Lower lobe of right lung (tissue), 2 donors: Measurements from ENCODE around the gene UBAP1. TPM values are rescaled to one million over a fixed set of nuclear protein-coding genes. Genes with fewer than 3 reads are reported as not detected.
"Not testable (repeated sequence)": the region's sequence is repeated elsewhere in the genome, so short reads cannot be mapped to it uniquely, and the experiment has no call there.

Experiments
- ATAC-seq, 2 donors: fragments of 200-7000 bp; cut with Tn5 transposase; one replicate each; pipeline ENCODE4 v1.9.1; 2020 to 2022; ENCODE audit warnings: mild to moderate bottlenecking in 2 of 2, moderate library complexity in 2 of 2
- DNase-seq: peaks from one replicate; pipeline ENCODE4 v3.0.0-alpha.2; 2020
- H3K27ac ChIP-seq: fragments of 200-600 bp; one replicate; pipeline ENCODE4 v1.8.0; 2022
- H3K27me3 ChIP-seq: fragments of 200-600 bp; one replicate; pipeline ENCODE4 v1.8.0; 2022; ENCODE audit warnings: low read depth
- H3K36me3 ChIP-seq: fragments of 200-600 bp; one replicate; pipeline ENCODE4 v1.8.0; 2022; ENCODE audit warnings: mild to moderate bottlenecking
- H3K4me1 ChIP-seq: fragments of 200-600 bp; one replicate; pipeline ENCODE4 v1.8.0; 2022
- H3K4me3 ChIP-seq: fragments of 200-600 bp; one replicate; pipeline ENCODE4 v1.8.0; 2022; ENCODE audit warnings: mild to moderate bottlenecking
- H3K9me3 ChIP-seq: fragments of 200-600 bp; one replicate; pipeline ENCODE4 v1.8.0; 2022
- CTCF ChIP-seq: fragments of 200-600 bp; IDR thresholded peaks from one replicate; pipeline ENCODE4 v1.8.0; 2022; ENCODE audit warnings: antibody characterized with exemption, mild to moderate bottlenecking
- intact Hi-C: fragments of 100-400 bp; cut with DNase I; formaldehyde crosslinking; loops from one replicate; pipeline ENCODE4 v1.11.0; 2022
- total RNA-seq: library from RNA; stranded (reverse); fragmentation: NEBNext Ultra II Directional; extraction: Animal tissue kit (Norgen Biotek cat#: 25700); gene quantifications from one replicate; pipeline ENCODE4 v1.2.1, GENCODE V29; 2021
- donor health status: DM: no; HTN: yes; CAD: no; lungs with severe emphysema.

Gene UBAP1
- total RNA-seq, 1 donor from 2014 or later, result 47.0 TPM

- H3K9me3 ChIP-seq, result no peaks in the 10 kb centered on the region
- peak overlapping the region; percentile 95 for H3K27ac ChIP-seq
- ATAC-seq (peak; percentile 73 to 77), DNase-seq (no peak)
- peaks cover 15% of the 10 kb centered on the region for H3K4me1 ChIP-seq
- intact Hi-C loops, result no loop called here
- peak overlapping the region; percentile 64 for H3K4me3 ChIP-seq
- TF ChIP-seq CTCF, result no peak
- H3K27me3 ChIP-seq, result no peaks in the 10 kb centered on the region
- H3K36me3 ChIP-seq, result no peaks in the 10 kb centered on the region
These were observed 632 bp downstream of the UBAP1 start for GRCh38 chr9:34179213-34180136.

GRCh38 chr9:34185778-34186551 is 7.1 kb downstream of the UBAP1 start:
- TF ChIP-seq CTCF, result no peak
- H3K36me3 ChIP-seq, result peaks cover 8% of the 10 kb centered on the region
- no peak overlapping the region for H3K4me3 ChIP-seq
- DNase-seq (no peak), ATAC-seq (peak; percentile 95 to 96)
- no peaks in the 10 kb centered on the region for H3K9me3 ChIP-seq
- H3K27ac ChIP-seq, result peak overlapping the region; percentile 76
- intact Hi-C loops, result no loop called here
- H3K27me3 ChIP-seq, result no peaks in the 10 kb centered on the region
- peaks cover 33% of the 10 kb centered on the region for H3K4me1 ChIP-seq

GRCh38 chr9:34187891-34188240 is 9.0 kb downstream of the UBAP1 start:
- no peaks in the 10 kb centered on the region for H3K27me3 ChIP-seq
- H3K27ac ChIP-seq, result no peak overlapping the region
- H3K4me1 ChIP-seq, result peaks cover 33% of the 10 kb centered on the region
- no peaks in the 10 kb centered on the region for H3K9me3 ChIP-seq
- DNase-seq (no peak), ATAC-seq (no peak)
- no peak for TF ChIP-seq CTCF
- intact Hi-C loops, result no loop called here
- no peak overlapping the region for H3K4me3 ChIP-seq
- H3K36me3 ChIP-seq, result peaks cover 8% of the 10 kb centered on the region

- TF ChIP-seq CTCF, result peak; percentile 7
- ATAC-seq (no peak), DNase-seq (no peak)
- intact Hi-C loops, result no loop called here
- Histone ChIP-seq H3K9me3 (no peaks in the 10 kb centered on the region), H3K4me1 (peaks cover 21% of the 10 kb centered on the region), H3K36me3 (peaks cover 9% of the 10 kb centered on the region), H3K27me3 (no peaks in the 10 kb centered on the region), H3K4me3 (no peak overlapping the region), H3K27ac (no peak overlapping the region)
These were observed 12.4 kb downstream of the UBAP1 start for GRCh38 chr9:34190996-34191892.

- DNase-seq (no peak), ATAC-seq (no peak)
- intact Hi-C loops, result no loop called here
- Histone ChIP-seq H3K4me3 (no peak overlapping the region), H3K9me3 (no peaks in the 10 kb centered on the region), H3K27ac (no peak overlapping the region), H3K36me3 (peaks cover 18% of the 10 kb centered on the region), H3K27me3 (no peaks in the 10 kb centered on the region), H3K4me1 (peaks cover 21% of the 10 kb centered on the region)
- TF ChIP-seq CTCF, result no peak
These were observed 16.3 kb downstream of the UBAP1 start for GRCh38 chr9:34195143-34195542.

GRCh38 chr9:34197286-34197685 is 18.4 kb downstream of the UBAP1 start:
- intact Hi-C loops, H3K27ac ChIP-seq, H3K27me3 ChIP-seq, H3K4me3 ChIP-seq, DNase-seq, H3K9me3 ChIP-seq, ATAC-seq: not testable (repeated sequence)
- H3K36me3 ChIP-seq, result peaks cover 28% of the 10 kb centered on the region
- peaks cover 24% of the 10 kb centered on the region for H3K4me1 ChIP-seq
